Prostate gland (tissue), 2 donors: ENCODE measurements around the gene DNAH9.

Experiments
- POLR2A ChIP-seq: fragments of 450-650 bp; IDR thresholded peaks from one replicate; pipeline ENCODE4 v1.6.1; 2016; ENCODE audit warnings: antibody characterized with exemption, mild to moderate bottlenecking
- POLR2AphosphoS5 ChIP-seq: sonication (generic); formaldehyde crosslinking; IDR thresholded peaks from one replicate; pipeline ENCODE4 v1.6.1; 2017; ENCODE audit warnings: antibody characterized with exemption
- TF ChIP-seq, protein P1 (sequence below), 4 experiments: fragments of 200-600 bp in 2 of 4; fragments of 450-650 bp in 2 of 4; sonication (generic) in 2 of 4; IDR thresholded peaks; 1 replicate in 3 of 4; 2 replicates in 1 of 4; pipeline ENCODE4 v1.5.1; 2016 to 2019; ENCODE audit warnings: antibody characterized with exemption in 4 of 4, mild to moderate bottlenecking in 2 of 4, moderate library complexity in 2 of 4

DNA sequence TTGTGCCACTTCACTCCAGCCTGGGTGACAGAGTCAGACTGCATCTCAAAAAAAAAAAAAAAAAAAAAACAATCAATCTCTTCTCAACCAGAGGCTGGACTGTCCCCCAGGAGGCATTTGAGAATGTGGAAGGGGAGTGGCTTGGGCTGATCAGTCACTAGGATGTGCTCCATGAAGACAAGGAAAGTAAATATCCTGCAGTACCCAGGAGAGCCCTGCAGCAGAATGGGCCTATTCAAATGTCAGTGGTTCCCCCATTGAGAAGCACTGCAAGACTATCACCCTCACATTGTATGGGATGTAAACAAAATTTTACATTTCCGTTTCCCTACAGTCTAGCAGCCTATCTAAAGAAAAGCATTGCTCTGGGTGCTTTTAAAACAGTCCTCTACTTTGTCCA is 70.3 kb downstream of the DNAH9 start:
- TF ChIP-seq, protein P1, sequence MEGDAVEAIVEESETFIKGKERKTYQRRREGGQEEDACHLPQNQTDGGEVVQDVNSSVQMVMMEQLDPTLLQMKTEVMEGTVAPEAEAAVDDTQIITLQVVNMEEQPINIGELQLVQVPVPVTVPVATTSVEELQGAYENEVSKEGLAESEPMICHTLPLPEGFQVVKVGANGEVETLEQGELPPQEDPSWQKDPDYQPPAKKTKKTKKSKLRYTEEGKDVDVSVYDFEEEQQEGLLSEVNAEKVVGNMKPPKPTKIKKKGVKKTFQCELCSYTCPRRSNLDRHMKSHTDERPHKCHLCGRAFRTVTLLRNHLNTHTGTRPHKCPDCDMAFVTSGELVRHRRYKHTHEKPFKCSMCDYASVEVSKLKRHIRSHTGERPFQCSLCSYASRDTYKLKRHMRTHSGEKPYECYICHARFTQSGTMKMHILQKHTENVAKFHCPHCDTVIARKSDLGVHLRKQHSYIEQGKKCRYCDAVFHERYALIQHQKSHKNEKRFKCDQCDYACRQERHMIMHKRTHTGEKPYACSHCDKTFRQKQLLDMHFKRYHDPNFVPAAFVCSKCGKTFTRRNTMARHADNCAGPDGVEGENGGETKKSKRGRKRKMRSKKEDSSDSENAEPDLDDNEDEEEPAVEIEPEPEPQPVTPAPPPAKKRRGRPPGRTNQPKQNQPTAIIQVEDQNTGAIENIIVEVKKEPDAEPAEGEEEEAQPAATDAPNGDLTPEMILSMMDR (IDR thresholded peaks at IDR 0.05) = no peak
- TF ChIP-seq POLR2A (no peak), POLR2AphosphoS5 (no peak)
